Jurkat, Clone E6-1 (cell line): ENCODE results near the gene SRPK2.
A peak's percentile ranks its signal among the peaks of the same experiment; 100 is the strongest.
"Not testable (repeated sequence)": the region's sequence is repeated elsewhere in the genome, so short reads cannot be mapped to it uniquely, and the experiment has no call there.

Experiments used
- DNase-seq: peaks from one replicate; pipeline ENCODE4 v3.0.0-alpha.2; 2011; ENCODE audit warnings: low read depth, low spot score
- H3K4me3 ChIP-seq: 2 replicates; pipeline ENCODE4 v1.5.1; 2011; ENCODE audit warnings: mild to moderate bottlenecking, low read length, control low read depth, moderate library complexity

The SRPK2 gene

GRCh38 chr7:105245398-105246114 lies 143.2 kb downstream of the SRPK2 start:
- no peak overlapping the region for H3K4me3 ChIP-seq
- DNase-seq: no peak

- no peak for DNase-seq
- H3K4me3 ChIP-seq: no peak overlapping the region
Measured at GRCh38 chr7:105244594-105244993, 144.1 kb downstream of the SRPK2 start.

GRCh38 chr7:105241198-105241597 lies 147.5 kb downstream of the SRPK2 start:
- DNase-seq: no peak
- no peak overlapping the region for H3K4me3 ChIP-seq

GRCh38 chr7:105238198-105238765 lies 150.4 kb downstream of the SRPK2 start:
- no peak for DNase-seq
- H3K4me3 ChIP-seq: no peak overlapping the region

GRCh38 chr7:105234886-105235285 lies 153.8 kb downstream of the SRPK2 start:
- no peak for DNase-seq
- H3K4me3 ChIP-seq: no peak overlapping the region

GRCh38 chr7:105232829-105233291 lies 155.9 kb downstream of the SRPK2 start:
- DNase-seq, H3K4me3 ChIP-seq: not testable (repeated sequence)

GRCh38 chr7:105230486-105230885 lies 158.2 kb downstream of the SRPK2 start:
- DNase-seq: no peak
- H3K4me3 ChIP-seq: no peak overlapping the region

- no peak for DNase-seq
- no peak overlapping the region for H3K4me3 ChIP-seq
Measured at GRCh38 chr7:105229641-105230040, 159.1 kb downstream of the SRPK2 start.

- no peak for DNase-seq
- no peak overlapping the region for H3K4me3 ChIP-seq
Measured at GRCh38 chr7:105228555-105228954, 160.2 kb downstream of the SRPK2 start.

- no peak overlapping the region for H3K4me3 ChIP-seq
- no peak for DNase-seq
Measured at GRCh38 chr7:105227391-105227790, 161.3 kb downstream of the SRPK2 start.

- H3K4me3 ChIP-seq: no peak overlapping the region
Measured at GRCh38 chr7:105224884-105225651, 163.7 kb downstream of the SRPK2 start.

GRCh38 chr7:105222953-105223352 lies 165.8 kb downstream of the SRPK2 start:
- no peak overlapping the region for H3K4me3 ChIP-seq

More at GRCh38 chr7:105224884-105225651, 163.7 kb downstream of the SRPK2 start:
- DNase-seq: peak; percentile 41

GRCh38 chr7:105219771-105220160 lies 169.0 kb downstream of the SRPK2 start:
- no peak for DNase-seq
- H3K4me3 ChIP-seq: no peak overlapping the region

More at GRCh38 chr7:105222953-105223352, 165.8 kb downstream of the SRPK2 start:
- DNase-seq: no peak

- no peak overlapping the region for H3K4me3 ChIP-seq
- DNase-seq: no peak
Measured at GRCh38 chr7:105218939-105219770, 169.6 kb downstream of the SRPK2 start.

GRCh38 chr7:105218215-105218614 lies 170.5 kb downstream of the SRPK2 start:
- no peak for DNase-seq
- H3K4me3 ChIP-seq: no peak overlapping the region

- H3K4me3 ChIP-seq: no peak overlapping the region
- DNase-seq: no peak
Measured at GRCh38 chr7:105216786-105217185, 171.9 kb downstream of the SRPK2 start.

GRCh38 chr7:105215821-105216220 lies 172.9 kb downstream of the SRPK2 start:
- no peak for DNase-seq

GRCh38 chr7:105215182-105215581 lies 173.5 kb downstream of the SRPK2 start:
- no peak overlapping the region for H3K4me3 ChIP-seq
- no peak for DNase-seq

More at GRCh38 chr7:105215821-105216220, 172.9 kb downstream of the SRPK2 start:
- no peak overlapping the region for H3K4me3 ChIP-seq

- no peak for DNase-seq
- H3K4me3 ChIP-seq: no peak overlapping the region
Measured at GRCh38 chr7:105213611-105214010, 175.1 kb downstream of the SRPK2 start.
